ENCODE results near the gene NAP1L4. TPM values are rescaled to one million over a fixed set of nuclear protein-coding genes. Genes with fewer than 3 reads are reported as not detected.

Gene NAP1L4
- total and polyA plus RNA-seq, 2 donors (not counting 1 experiment from before 2014, with no cell fraction given): 62.1 to 133 TPM

- peak overlapping the region; percentile 39 for H3K27ac Mint-ChIP-seq
- Histone ChIP-seq H3K4me2 (replicated peaks; ENCODE audit: low read depth, low read length, poor library complexity, severe bottlenecking) (peak overlapping the region; percentile 27), H3K36me3 (replicated peaks in 1 of 2; ENCODE audit: control extremely low read depth in 1 of 2, control insufficient read depth in 1 of 2, extremely low read depth in 1 of 2, insufficient read depth in 2 of 2, low read length in 1 of 2) (peaks cover 0 to 70% of the 10 kb centered on the region in 2 experiments)
Observed at GRCh38 chr11:3037040-3037944, 45.2 kb upstream of the NAP1L4 start.

More at GRCh38 chr11:3037040-3037944, 45.2 kb upstream of the NAP1L4 start:
- no peak overlapping the region for H2AFZ ChIP-seq (ENCODE audit: insufficient read depth, low read depth, low read length, poor library complexity, severe bottlenecking)
- TF ChIP-seq EZH2 (IDR thresholded peaks at IDR 0.05; ENCODE audit: borderline replicate concordance, insufficient read depth, low read depth, low read length, poor library complexity, severe bottlenecking) (no peak), CTCF (IDR thresholded peaks at IDR 0.05) (peak; percentile 50)
- Mint-ChIP-seq H3K4me1 (peaks cover 26% of the 10 kb centered on the region), H3K4me3 (peak overlapping the region; percentile 9), H3K9me3 (ENCODE audit: insufficient read depth) (no peaks in the 10 kb centered on the region), H3K27me3 (no peaks in the 10 kb centered on the region)
- H3K9ac ChIP-seq (ENCODE audit: low read length): no peak overlapping the region
- H3K4me1 ChIP-seq (ENCODE audit: control insufficient read depth in 2 of 2, insufficient read depth in 2 of 2, low read length in 2 of 2): peaks cover 24 to 30% of the 10 kb centered on the region in 2 donors
- WGBS (ENCODE audit: insufficient coverage): 88% methylated on average over 17 of the region's 24 CpGs
- H4K20me1 ChIP-seq (ENCODE audit: control insufficient read depth, insufficient read depth, low read length, poor library complexity, severe bottlenecking): peaks cover 10% of the 10 kb centered on the region
- intact Hi-C loops (cut with micrococcal nuclease): loop anchor here (1.0 to 5.0 kb wide), 3 partner anchors 45 to 380 kb away; partner anchors contain the start of gene NAP1L4
- ChIA-PET POLR2A (interaction anchor here (0.9 kb wide), 1 partner anchor 54 kb away, joined by 3 read pairs; no protein-coding TSS in a partner anchor), CTCF (interaction anchor here (0.7 to 9.8 kb wide), 9 partner anchors 10 to 504 kb away, joined by 3 to 112 read pairs (median 5); partner anchors contain the start of gene CARS1)
- H3K9me3 ChIP-seq (ENCODE audit: control extremely low read depth in 1 of 3, control insufficient read depth in 2 of 3, insufficient read depth in 1 of 3, low read length in 2 of 3): no peaks in the 10 kb centered on the region
- H3K4me3 ChIP-seq (ENCODE audit: control extremely low read depth in 1 of 5, extremely low read depth in 1 of 5, insufficient read depth in 1 of 5, low read depth in 2 of 5, low read length in 4 of 5): no peak overlapping the region
- H3K27me3 ChIP-seq (replicated peaks in 1 of 4; ENCODE audit: control extremely low read depth in 1 of 4, control insufficient read depth in 3 of 4, insufficient read depth in 4 of 4, low read length in 3 of 4): no peaks in the 10 kb centered on the region
- peak overlapping the region in 1 of 2 donors; percentile 42 for H3K27ac ChIP-seq (ENCODE audit: low read length in 2 of 2)
- peaks cover 5% of the 10 kb centered on the region for H3K79me2 ChIP-seq (ENCODE audit: control insufficient read depth, insufficient read depth, low read length)
- peak; percentile 34 for ATAC-seq (ENCODE audit: low read depth)
- peak; percentile 51 for DNase-seq

All from B cell (primary cell).